Fibroblast of pulmonary artery (primary cell): ENCODE measurements around the gene ST6GALNAC3.

ENCODE experiments used
- DNase-seq: peaks from one replicate; pipeline ENCODE4 v3.0.0-alpha.2; 2010; ENCODE audit warnings: low read depth
- H3K4me3 ChIP-seq: replicated peaks from 2 replicates; pipeline ENCODE4 v1.5.1; 2011; ENCODE audit warnings: low read depth, mild to moderate bottlenecking, control low read depth, low read length, moderate library complexity
- TF ChIP-seq, protein P1 (sequence below): IDR thresholded peaks from 2 replicates; pipeline ENCODE4 v1.5.1; 2011; ENCODE audit warnings: mild to moderate bottlenecking, control low read depth, low read length, inconsistent platforms; ENCODE audit errors: missing control alignments

ST6GALNAC3 gene

DNA sequence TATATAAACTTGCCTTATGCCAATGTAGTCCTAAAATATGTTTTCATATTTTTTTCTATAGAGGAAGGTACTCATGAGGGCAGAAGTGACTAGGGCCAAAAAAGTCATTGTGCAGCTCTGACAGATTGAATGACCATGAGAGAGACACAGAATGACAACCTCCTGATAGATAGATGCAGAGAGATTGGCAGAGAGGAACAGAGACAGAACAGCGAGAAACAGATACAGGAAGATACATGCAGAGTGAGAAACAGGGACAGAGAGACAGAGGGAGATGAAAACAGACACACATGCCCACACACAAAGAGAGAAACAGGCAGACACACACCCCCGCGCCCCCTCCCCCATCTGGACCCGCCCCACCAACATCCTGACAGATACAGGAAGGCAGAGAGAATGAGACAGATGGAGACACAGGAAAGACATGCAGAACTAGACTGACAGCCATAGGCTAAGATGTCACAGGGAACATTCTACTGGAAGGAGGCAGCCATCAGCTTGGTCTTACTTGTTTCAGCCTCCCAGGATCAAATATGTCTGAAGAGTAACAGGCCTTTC lies 211.1 kb downstream of the ST6GALNAC3 start:
- DNase-seq, result no peak
- TF ChIP-seq, protein P1, sequence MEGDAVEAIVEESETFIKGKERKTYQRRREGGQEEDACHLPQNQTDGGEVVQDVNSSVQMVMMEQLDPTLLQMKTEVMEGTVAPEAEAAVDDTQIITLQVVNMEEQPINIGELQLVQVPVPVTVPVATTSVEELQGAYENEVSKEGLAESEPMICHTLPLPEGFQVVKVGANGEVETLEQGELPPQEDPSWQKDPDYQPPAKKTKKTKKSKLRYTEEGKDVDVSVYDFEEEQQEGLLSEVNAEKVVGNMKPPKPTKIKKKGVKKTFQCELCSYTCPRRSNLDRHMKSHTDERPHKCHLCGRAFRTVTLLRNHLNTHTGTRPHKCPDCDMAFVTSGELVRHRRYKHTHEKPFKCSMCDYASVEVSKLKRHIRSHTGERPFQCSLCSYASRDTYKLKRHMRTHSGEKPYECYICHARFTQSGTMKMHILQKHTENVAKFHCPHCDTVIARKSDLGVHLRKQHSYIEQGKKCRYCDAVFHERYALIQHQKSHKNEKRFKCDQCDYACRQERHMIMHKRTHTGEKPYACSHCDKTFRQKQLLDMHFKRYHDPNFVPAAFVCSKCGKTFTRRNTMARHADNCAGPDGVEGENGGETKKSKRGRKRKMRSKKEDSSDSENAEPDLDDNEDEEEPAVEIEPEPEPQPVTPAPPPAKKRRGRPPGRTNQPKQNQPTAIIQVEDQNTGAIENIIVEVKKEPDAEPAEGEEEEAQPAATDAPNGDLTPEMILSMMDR, result no peak
- no peak overlapping the region for H3K4me3 ChIP-seq

- TF ChIP-seq, protein P1, result no peak
Measured at GRCh38 chr1:76287917-76288316, 213.4 kb downstream of the ST6GALNAC3 start.

GRCh38 chr1:76288758-76289483 lies 214.4 kb downstream of the ST6GALNAC3 start:
- no peak overlapping the region for H3K4me3 ChIP-seq
- DNase-seq, result no peak
- TF ChIP-seq, protein P1, result no peak

More at GRCh38 chr1:76287917-76288316, 213.4 kb downstream of the ST6GALNAC3 start:
- DNase-seq, result no peak
- H3K4me3 ChIP-seq, result no peak overlapping the region

DNA sequence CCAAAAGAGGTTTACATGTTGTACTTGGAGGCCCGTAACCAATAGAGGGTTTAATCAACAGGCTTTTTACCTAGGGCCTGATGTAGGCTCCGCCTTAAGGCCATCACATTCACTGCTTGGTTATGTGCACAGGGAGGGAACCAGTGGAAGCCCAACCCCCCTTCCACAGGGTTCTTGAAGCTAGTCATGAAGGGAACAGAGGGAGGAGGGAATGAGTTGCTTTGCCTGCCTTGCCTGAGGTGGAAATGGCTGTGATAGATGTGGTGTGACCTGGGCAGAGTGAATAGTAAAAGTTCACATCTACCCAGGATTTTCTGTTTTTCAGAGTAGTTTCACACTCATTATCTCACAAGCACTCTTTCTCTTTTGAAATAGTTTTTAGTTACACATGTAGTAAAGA lies 215.1 kb downstream of the ST6GALNAC3 start:
- no peak overlapping the region for H3K4me3 ChIP-seq
- TF ChIP-seq, protein P1, result no peak
- DNase-seq, result no peak

DNA sequence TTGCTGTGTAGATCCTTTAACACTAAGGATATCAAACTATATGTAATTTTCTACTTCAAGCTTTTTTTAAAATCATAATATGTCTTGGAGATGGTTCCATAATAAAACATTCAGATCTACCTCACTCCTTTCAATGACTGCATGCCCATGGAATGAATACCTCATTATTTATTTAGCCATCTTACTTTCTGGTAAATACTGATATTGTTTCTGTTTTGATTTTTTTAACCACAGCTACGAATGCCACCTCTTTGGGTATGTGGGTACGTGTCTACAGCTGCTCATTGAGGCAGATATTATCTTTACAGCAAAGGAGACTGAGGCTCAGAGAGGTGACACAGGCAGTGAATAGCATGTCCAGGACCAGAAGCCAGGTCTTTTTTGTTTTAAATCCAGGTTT lies 215.7 kb downstream of the ST6GALNAC3 start:
- no peak overlapping the region for H3K4me3 ChIP-seq
- TF ChIP-seq, protein P1, result no peak
- DNase-seq, result no peak

DNA sequence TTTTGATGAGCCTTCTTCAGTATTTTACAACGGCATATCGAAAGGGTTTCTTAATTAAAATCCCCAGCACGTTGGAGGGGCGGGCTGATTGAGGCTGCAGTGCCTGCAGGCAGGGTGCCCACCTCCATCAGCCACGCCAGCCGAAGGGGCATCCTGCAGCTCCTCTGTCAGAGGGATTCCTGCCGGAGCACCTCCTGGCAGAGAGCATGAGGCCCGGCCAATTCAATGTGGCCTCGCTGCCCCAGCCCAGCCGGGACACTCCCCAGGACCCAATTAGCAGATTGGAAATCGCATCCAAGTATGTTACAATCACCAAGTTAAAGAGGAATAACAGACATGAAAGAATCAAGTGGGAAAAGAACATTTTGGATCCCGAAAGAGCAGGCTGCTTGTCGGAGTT lies 216.6 kb downstream of the ST6GALNAC3 start:
- DNase-seq, result no peak

More for the DNA sequence above, 216.6 kb downstream of the ST6GALNAC3 start:
- no peak overlapping the region for H3K4me3 ChIP-seq
- TF ChIP-seq, protein P1, result no peak
